ENCODE data around the gene ELOB.
"Not testable (repeated sequence)": the region's sequence is repeated elsewhere in the genome, so short reads cannot be mapped to it uniquely, and the experiment has no call there.

Gene ELOB

DNA sequence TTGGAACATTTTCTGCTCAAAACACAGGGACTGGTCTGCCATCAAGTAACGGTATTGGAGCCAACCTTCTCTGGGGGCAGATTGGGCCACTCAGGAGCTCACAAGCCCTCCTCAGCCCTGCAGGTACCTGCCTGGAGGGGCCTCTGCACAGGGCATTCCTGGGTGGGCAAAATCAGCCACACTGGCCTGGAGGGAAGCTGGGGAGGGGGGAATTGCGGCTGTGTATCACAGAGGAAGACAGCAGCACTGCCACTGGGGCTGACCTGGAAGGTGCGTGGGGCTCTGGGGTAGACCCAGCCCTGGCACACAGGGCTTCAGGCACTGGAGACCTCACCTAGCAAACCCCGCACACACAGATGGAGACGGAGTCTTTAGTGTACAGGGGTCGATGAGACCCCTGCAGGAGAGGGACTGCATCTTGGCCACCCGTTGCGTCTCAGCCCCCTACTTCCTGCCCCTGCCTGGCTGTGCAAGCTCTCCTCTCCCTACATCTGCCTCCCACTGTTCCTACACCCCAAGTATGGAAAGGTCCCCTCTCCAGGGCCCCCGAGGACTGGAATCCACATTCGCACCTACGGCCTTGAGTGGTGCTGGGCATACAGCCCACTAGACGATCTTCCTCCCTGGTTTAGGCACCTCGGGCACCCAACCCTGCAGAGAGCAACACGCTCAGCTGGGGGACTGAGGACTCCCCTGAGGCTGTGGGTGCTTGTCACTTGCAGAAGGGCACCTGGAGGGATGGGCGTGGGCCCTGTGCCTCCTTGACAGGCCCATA lies 31.8 kb downstream of the ELOB start:
- no peak for DNase-seq (ENCODE audit: low spot score)

- no peak for DNase-seq (ENCODE audit: low spot score)
Measured at GRCh38 chr16:2744711-2745110, 32.4 kb downstream of the ELOB start.

- DNase-seq (ENCODE audit: low spot score) = no peak
Measured at GRCh38 chr16:2743007-2743810, 33.9 kb downstream of the ELOB start.

GRCh38 chr16:2742323-2743006 lies 34.6 kb downstream of the ELOB start:
- DNase-seq (ENCODE audit: low spot score) = no peak

- no peak for DNase-seq (ENCODE audit: low spot score)
Measured at GRCh38 chr16:2741168-2741567, 35.9 kb downstream of the ELOB start.

GRCh38 chr16:2740476-2740875 lies 36.6 kb downstream of the ELOB start:
- no peak for DNase-seq (ENCODE audit: low spot score)

DNA sequence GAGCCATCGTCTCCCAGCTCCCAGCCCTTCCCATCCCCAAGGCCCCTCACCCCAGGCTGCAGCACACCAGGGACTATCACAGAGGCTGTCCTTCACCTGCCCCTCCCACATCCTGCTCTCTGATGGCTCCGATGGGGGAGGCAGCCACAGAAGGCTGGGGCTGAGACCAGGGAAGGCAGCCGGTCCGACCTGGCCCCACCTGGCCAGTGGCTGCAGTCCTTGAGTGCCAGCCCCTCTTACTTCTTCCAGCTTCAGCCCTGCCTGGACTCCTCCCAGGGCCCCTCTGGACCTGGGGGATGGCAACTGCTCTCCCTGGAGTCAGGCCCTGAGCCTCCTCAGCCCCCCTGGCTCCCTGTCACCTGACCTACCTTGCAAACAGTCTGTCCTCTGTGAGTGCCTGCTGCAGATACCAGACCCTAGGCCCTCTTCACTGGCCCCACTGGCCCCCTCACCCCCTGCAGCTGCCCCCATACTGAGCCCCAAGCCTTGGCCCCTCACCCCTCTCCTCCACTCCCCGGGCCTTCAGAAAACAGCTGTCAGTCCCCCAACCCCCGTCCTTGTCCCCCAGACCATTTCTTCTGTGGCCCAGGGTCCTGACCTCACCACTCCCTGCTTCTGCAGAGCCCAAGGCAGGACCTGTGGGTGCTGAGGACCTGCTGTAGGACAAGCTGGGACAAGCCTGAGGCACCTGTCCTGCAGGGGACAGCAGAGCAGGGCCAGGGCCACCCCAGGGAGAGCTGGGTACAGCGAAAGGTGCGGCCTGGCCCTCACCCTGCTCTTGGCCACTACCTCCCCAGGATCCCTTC lies 37.3 kb downstream of the ELOB start:
- DNase-seq (ENCODE audit: low spot score) = no peak

GRCh38 chr16:2738615-2739014 lies 38.5 kb downstream of the ELOB start:
- DNase-seq (ENCODE audit: low spot score) = no peak

DNA sequence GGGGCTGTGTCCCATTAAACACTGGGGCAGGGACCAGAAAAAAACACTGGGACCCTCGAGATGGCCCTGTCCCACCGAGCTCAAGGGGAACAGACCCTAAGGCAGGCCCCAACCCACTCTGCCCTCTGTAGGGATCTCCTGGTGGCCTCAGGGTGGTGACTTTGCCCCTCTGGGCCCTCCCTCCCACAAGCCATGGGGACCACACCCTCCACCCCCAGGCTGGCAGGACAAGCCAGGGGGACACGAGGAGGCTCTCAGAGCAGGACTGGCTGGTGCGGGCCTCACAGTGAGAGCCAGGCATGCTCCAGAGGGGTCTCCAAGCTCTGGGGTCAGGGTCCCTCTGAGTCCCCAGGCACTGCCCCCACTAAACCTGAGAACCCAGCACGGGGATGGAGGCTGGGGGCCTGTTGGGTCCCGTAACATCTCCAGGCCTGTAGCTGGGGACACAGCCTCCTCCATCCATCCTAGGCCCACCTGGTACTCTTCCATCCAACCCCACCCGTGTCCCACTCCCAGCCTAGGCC lies 39.1 kb downstream of the ELOB start:
- no peak for DNase-seq (ENCODE audit: low spot score)

GRCh38 chr16:2737238-2737605 lies 39.9 kb downstream of the ELOB start:
- DNase-seq (ENCODE audit: low spot score) = no peak

GRCh38 chr16:2736476-2737237 lies 40.4 kb downstream of the ELOB start:
- DNase-seq (ENCODE audit: low spot score) = no peak

GRCh38 chr16:2734844-2735515 lies 42.1 kb downstream of the ELOB start:
- no peak for DNase-seq (ENCODE audit: low spot score)

DNA sequence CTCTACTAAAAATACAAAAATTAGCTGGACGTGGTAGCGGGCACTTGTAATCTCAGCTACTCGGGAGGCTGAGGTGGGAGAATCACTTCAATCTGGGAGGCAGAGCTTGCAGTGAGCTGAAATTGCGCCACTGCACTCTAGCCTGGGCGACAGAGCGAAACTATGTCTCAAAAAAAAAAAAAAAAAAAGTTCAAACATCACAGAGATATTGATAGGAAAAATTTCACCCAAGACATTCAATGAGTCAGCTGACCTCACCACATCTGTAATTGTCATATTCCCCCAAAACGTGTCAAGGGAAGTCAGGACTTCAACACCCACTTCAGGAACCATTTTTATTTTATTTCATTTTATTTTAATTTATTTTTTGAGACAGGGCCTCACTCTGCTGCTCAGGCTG lies 49.0 kb downstream of the ELOB start:
- DNase-seq (ENCODE audit: low spot score) = no peak

DNA sequence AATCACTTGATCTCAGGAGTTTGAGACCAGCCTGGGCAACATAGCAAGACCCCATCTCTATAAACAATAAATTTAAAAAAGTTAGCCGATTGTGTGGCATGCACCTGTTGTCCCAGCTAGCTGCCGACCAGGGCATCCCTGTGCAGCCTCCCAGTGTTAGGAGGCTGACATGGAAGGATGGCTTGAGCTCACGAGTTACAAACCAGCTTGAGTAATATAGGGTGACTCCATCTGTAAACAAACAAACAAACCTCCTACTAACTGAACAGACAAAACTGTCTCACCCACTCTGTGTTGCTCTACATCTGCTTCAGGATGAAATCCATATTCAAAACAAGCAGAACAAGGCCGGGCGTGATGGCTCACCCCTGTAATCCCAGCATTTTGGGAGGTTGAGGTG lies 50.2 kb downstream of the ELOB start:
- DNase-seq (ENCODE audit: low spot score) = no peak

GRCh38 chr16:2724816-2725348 lies 52.2 kb downstream of the ELOB start:
- DNase-seq (ENCODE audit: low spot score) = no peak

- no peak for DNase-seq (ENCODE audit: low spot score)
Measured at GRCh38 chr16:2724088-2724676, 52.9 kb downstream of the ELOB start.

DNA sequence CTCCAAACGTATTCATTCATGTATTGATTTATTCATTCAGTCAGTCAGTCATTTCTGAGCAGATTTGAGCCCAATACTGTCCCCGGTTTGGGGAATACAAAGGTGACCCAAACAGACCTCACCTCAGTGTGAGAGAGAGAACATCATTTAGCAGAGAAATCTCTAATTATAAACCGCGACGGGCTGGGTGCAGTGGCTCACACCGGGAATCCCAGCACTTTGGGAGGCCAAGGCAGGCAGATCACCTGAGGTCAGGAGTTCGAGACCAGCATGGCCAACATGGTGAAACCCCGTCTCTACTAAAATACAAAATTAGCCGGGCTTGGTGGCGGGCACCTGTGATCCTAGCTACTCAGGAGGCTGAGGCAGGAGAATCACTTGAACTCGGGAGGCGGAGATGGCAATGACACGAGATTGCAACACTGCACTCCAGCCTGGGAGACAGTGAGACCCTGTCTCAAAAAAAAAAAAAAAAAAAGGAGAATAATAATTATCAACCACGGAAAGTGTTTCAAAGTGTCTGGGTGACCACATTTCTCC lies 55.4 kb downstream of the ELOB start:
- DNase-seq (ENCODE audit: low spot score) = not testable (repeated sequence)

Measured in globus pallidus (tissue), 1 donor.